OCI-LY1 (cell line): Measurements from ENCODE around the gene SPSB1.

Experiments
- H2AFZ ChIP-seq: fragments of 200-600 bp; sonication (generic), shearing (Covaris generic); 2 replicates; pipeline ENCODE4 v1.6.0; 2014; ENCODE audit warnings: antibody characterized with exemption, mild to moderate bottlenecking, low read length
- H3F3A ChIP-seq: fragments of 200-600 bp; sonication (generic), shearing (Covaris generic); 2 replicates; pipeline ENCODE4 v1.6.0; 2014; ENCODE audit warnings: mild to moderate bottlenecking, antibody characterized with exemption, low read length, moderate library complexity; ENCODE audit not compliant: insufficient read depth
- H3K27ac ChIP-seq: fragments of 200-600 bp; sonication (generic); 2 replicates; pipeline ENCODE4 v1.5.1; 2014; ENCODE audit warnings: low read length, mixed run types, mild to moderate bottlenecking, low read depth; ENCODE audit not compliant: poor library complexity, severe bottlenecking
- H3K27me3 ChIP-seq: fragments of 200-600 bp; sonication (generic); 2 replicates; pipeline ENCODE4 v1.6.0; 2014; ENCODE audit warnings: antibody characterized with exemption, mild to moderate bottlenecking, low read length, moderate library complexity; ENCODE audit not compliant: insufficient read depth
- H3K36me3 ChIP-seq: fragments of 200-600 bp; sonication (generic); 2 replicates; pipeline ENCODE4 v1.6.1; 2014; ENCODE audit warnings: mild to moderate bottlenecking, antibody characterized with exemption, low read length, moderate library complexity, mixed read lengths; ENCODE audit not compliant: insufficient read depth
- H3K4me1 ChIP-seq: fragments of 200-600 bp; sonication (generic); 2 replicates; pipeline ENCODE4 v1.5.1; 2014; ENCODE audit warnings: mild to moderate bottlenecking, low read length, moderate library complexity; ENCODE audit not compliant: insufficient read depth, severe bottlenecking
- H3K4me2 ChIP-seq: fragments of 200-600 bp; sonication (generic), shearing (Covaris generic); 2 replicates; pipeline ENCODE4 v1.6.1; 2014; ENCODE audit warnings: low read length
- H3K4me3 ChIP-seq: fragments of 200-600 bp; sonication (generic); 2 replicates; pipeline ENCODE4 v1.5.1; 2014; ENCODE audit warnings: low read length, low read depth, mild to moderate bottlenecking, mixed read lengths; ENCODE audit not compliant: poor library complexity, severe bottlenecking
- H3K79me2 ChIP-seq: fragments of 200-600 bp; shearing (Covaris generic); 2 replicates; pipeline ENCODE4 v1.6.1; 2016; ENCODE audit warnings: mixed run types, low read length, mixed read lengths; ENCODE audit not compliant: insufficient read depth
- H3K9ac ChIP-seq: fragments of 200-600 bp; sonication (generic), shearing (Covaris generic); 2 replicates; pipeline ENCODE4 v1.6.1; 2014; ENCODE audit warnings: mild to moderate bottlenecking, low read length, mixed read lengths
- H3K9me2 ChIP-seq: fragments of 200-600 bp; sonication (generic), shearing (Covaris generic); 2 replicates; pipeline ENCODE4 v1.6.1; 2014; ENCODE audit warnings: low read depth, mild to moderate bottlenecking, low read length, mixed read lengths
- H3K9me3 ChIP-seq: fragments of 200-600 bp; shearing (Covaris generic); 2 replicates; pipeline ENCODE4 v1.6.1; 2014; ENCODE audit warnings: low read length, mixed read lengths
- H4K20me1 ChIP-seq: fragments of 200-600 bp; sonication (generic), shearing (Covaris generic); 2 replicates; pipeline ENCODE4 v1.6.0; 2016; ENCODE audit warnings: mild to moderate bottlenecking, low read length; ENCODE audit not compliant: insufficient read depth
- EZH2 ChIP-seq: fragments of 200-600 bp; sonication (generic), shearing (Covaris generic); IDR thresholded peaks from 2 replicates; pipeline ENCODE4 v1.8.0; 2017; ENCODE audit warnings: borderline replicate concordance, mixed run types, mild to moderate bottlenecking, antibody characterized with exemption, low read length, moderate library complexity, mixed read lengths
- TF ChIP-seq, protein P1 (sequence below): fragments of 200-600 bp; sonication (generic), shearing (Covaris generic); IDR thresholded peaks from 2 replicates; pipeline ENCODE4 v1.5.1; 2017; ENCODE audit warnings: mild to moderate bottlenecking, antibody characterized with exemption, low read length, moderate library complexity, mixed read lengths

Gene SPSB1

DNA sequence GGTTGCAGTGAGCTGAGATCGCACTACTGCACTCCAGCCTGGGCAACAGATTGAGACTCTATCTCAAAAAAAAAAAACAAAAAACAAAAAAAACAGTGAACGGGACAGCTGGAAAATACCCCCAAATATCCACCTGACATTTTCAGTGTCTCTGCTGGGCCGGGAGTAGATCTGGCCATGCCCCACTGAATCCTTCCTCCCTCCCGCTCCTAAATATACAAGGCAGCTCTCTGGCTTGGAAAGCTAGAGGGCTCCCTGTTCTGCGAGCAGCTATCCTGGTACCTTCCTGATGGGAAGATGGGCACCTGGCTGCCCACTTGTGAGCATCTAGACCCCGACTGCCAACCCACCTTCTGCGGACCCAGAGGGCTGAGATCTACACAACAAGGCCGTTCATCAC, 21.4 kb downstream of the SPSB1 start:
- H3K9me2 ChIP-seq = no peaks in the 10 kb centered on the region
- peaks cover 37% of the 10 kb centered on the region for H3K4me1 ChIP-seq
- no peak overlapping the region for H3K27ac ChIP-seq
- TF ChIP-seq EZH2 = no peak
- TF ChIP-seq, protein P1, sequence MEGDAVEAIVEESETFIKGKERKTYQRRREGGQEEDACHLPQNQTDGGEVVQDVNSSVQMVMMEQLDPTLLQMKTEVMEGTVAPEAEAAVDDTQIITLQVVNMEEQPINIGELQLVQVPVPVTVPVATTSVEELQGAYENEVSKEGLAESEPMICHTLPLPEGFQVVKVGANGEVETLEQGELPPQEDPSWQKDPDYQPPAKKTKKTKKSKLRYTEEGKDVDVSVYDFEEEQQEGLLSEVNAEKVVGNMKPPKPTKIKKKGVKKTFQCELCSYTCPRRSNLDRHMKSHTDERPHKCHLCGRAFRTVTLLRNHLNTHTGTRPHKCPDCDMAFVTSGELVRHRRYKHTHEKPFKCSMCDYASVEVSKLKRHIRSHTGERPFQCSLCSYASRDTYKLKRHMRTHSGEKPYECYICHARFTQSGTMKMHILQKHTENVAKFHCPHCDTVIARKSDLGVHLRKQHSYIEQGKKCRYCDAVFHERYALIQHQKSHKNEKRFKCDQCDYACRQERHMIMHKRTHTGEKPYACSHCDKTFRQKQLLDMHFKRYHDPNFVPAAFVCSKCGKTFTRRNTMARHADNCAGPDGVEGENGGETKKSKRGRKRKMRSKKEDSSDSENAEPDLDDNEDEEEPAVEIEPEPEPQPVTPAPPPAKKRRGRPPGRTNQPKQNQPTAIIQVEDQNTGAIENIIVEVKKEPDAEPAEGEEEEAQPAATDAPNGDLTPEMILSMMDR = no peak
- no peak overlapping the region for H3K4me3 ChIP-seq
- H3K79me2 ChIP-seq = 0 out of 2 replicates have a peak, but pooled peaks cover 3% of the 10 kb centered on the region
- H3K4me2 ChIP-seq = no peak overlapping the region
- no peaks in the 10 kb centered on the region for H3F3A ChIP-seq
- no peak overlapping the region for H3K9ac ChIP-seq
- no peaks in the 10 kb centered on the region for H4K20me1 ChIP-seq
- H3K27me3 ChIP-seq = no peaks in the 10 kb centered on the region
- no peak overlapping the region for H2AFZ ChIP-seq
- H3K9me3 ChIP-seq = no peaks in the 10 kb centered on the region
- no peaks in the 10 kb centered on the region for H3K36me3 ChIP-seq

DNA sequence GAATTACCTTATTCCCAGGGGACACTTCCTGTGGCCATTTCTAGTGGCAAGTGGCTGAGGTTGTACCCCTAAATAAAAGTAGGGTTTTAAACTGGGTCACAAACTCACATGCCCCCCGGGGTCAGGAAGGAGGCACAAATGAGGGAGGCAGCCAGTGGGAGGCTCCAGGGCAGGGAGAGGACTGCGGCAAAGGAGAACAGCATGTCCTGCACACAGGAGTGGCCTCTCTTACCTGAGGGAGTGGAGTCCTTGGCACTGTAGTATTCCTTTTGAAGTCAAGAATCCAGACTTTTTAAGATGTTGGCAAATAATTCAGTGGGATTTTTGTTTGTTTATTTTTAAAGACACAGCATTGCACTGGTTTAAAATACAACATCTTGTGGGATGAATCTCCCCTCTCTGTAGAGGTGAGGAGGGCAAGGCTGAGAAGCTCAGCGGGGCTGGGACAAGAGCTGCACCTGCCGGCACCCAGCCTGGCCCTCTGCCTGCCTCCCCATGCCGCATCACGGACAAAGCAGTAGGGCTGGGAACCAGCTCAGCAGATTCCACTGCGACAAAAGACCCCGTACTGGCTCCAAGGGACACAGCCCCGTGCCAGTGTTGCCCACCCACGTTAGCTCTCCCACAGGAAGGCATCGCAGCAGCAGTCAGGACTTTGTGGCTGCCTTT, 22.2 kb downstream of the SPSB1 start:
- no peaks in the 10 kb centered on the region for H3K9me3 ChIP-seq
- TF ChIP-seq, protein P1 = no peak
- no peak for TF ChIP-seq EZH2
- no peak overlapping the region; the same call in 1 of the 2 replicates for H3K4me2 ChIP-seq
- H3F3A ChIP-seq = no peaks in the 10 kb centered on the region
- H3K9me2 ChIP-seq = no peaks in the 10 kb centered on the region
- no peak overlapping the region for H2AFZ ChIP-seq
- no peaks in the 10 kb centered on the region for H3K27me3 ChIP-seq
- H3K36me3 ChIP-seq = no peaks in the 10 kb centered on the region
- no peak overlapping the region for H3K4me3 ChIP-seq
- no peaks in the 10 kb centered on the region for H4K20me1 ChIP-seq
- H3K27ac ChIP-seq = peak overlapping the region; percentile 22
- peaks cover 44% of the 10 kb centered on the region for H3K4me1 ChIP-seq
- 0 out of 2 replicates have a peak, but pooled peaks cover 3% of the 10 kb centered on the region for H3K79me2 ChIP-seq
- H3K9ac ChIP-seq = no peak overlapping the region

DNA sequence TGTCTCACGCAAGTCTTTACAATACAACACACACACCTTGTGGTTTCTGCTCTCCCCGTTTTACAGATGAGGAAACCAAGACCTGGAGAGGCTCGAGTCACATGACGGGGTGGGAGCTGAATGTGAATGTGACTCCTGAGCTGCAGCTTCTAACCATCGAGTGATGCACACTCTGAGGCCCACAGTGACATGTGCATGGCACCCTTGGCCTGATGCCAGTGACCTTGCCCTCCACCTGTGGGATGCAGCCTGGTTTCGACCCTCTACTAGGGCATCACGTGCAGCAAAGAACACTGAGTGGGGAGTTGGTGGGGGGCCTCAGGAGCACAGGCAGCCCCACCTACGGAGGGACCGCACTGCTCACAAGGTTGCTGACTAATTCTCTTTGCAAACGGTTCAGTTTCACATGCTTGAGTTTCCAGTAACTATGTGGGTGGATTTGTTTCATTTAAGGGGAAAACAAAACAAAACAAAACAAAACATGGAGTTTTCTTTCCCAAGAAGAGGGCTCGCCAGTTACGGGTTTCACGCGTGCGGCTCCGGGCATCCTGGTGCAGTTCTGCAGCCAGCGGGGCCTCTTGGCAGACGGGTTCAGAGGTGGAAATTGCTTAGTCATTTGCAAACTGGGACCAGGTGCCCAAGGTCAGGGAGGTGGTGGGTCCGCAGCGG, 22.9 kb downstream of the SPSB1 start:
- H3K4me2 ChIP-seq = no peak overlapping the region; the same call in 1 of the 2 replicates
- no peaks in the 10 kb centered on the region for H3K36me3 ChIP-seq
- no peaks in the 10 kb centered on the region for H3K9me2 ChIP-seq
- H3K4me1 ChIP-seq = peaks cover 51% of the 10 kb centered on the region
- H2AFZ ChIP-seq = no peak overlapping the region
- no peaks in the 10 kb centered on the region for H4K20me1 ChIP-seq
- H3K79me2 ChIP-seq = 0 out of 2 replicates have a peak, but pooled peaks cover 2% of the 10 kb centered on the region
- no peaks in the 10 kb centered on the region for H3K27me3 ChIP-seq
- no peak overlapping the region for H3K9ac ChIP-seq
- no peak overlapping the region for H3K4me3 ChIP-seq
- H3K9me3 ChIP-seq = no peaks in the 10 kb centered on the region
- peak overlapping the region; percentile 22 for H3K27ac ChIP-seq
- H3F3A ChIP-seq = no peaks in the 10 kb centered on the region
- TF ChIP-seq, protein P1 = no peak
